K562 (cell line): ENCODE results near the gene CABP4. TPM values are rescaled to one million over a fixed set of nuclear protein-coding genes. Genes with fewer than 3 reads are reported as not detected.

Source experiments
- ATF6 ChIP-seq: sonication (generic); formaldehyde crosslinking; IDR thresholded peaks from 2 replicates; pipeline ENCODE4 v1.4.0; 2020; ENCODE audit warnings: mild to moderate bottlenecking, missing genetic modification reagents
- GTF2F1 ChIP-seq: IDR thresholded peaks from 2 replicates; pipeline ENCODE4 v1.6.1; 2011; ENCODE audit warnings: low read depth, low read length, improper control_type of control experiment
- HMGXB4 ChIP-seq: sonication (generic); formaldehyde crosslinking; IDR thresholded peaks from 2 replicates; pipeline ENCODE4 v1.8.1; 2023; ENCODE audit warnings: mild to moderate bottlenecking, missing genetic modification reagents
- L3MBTL2 ChIP-seq: fragments of 450-650 bp; IDR thresholded peaks from 2 replicates; pipeline ENCODE4 v1.6.1; 2016; ENCODE audit warnings: mild to moderate bottlenecking, moderate library complexity
- PML ChIP-seq: IDR thresholded peaks from 2 replicates; pipeline ENCODE4 v1.6.1; 2012; ENCODE audit warnings: low read length, inconsistent platforms
- SMAD3 ChIP-seq: fragments of 450-650 bp; formaldehyde crosslinking; conservative IDR thresholded peaks from 2 replicates; pipeline ENCODE4 v1.4.0; 2020; ENCODE audit warnings: mild to moderate bottlenecking
- SOX6 ChIP-seq: fragments of 450-650 bp; IDR thresholded peaks from 2 replicates; pipeline ENCODE4 v1.6.1; 2014; ENCODE audit warnings: mild to moderate bottlenecking
- U2AF1 ChIP-seq: fragments of 200-400 bp; formaldehyde crosslinking; optimal IDR thresholded peaks from 2 replicates; pipeline ENCODE3; 2017; ENCODE audit warnings: mild to moderate bottlenecking, low read depth, low read length, moderate library complexity
- ZNF274 ChIP-seq: IDR thresholded peaks from 2 replicates; pipeline ENCODE4 v1.6.1; 2011; ENCODE audit warnings: low read depth, mild to moderate bottlenecking, low read length, moderate library complexity, borderline replicate concordance
- ZNF592 ChIP-seq: fragments of 450-650 bp; IDR thresholded peaks from 2 replicates; pipeline ENCODE4 v1.6.1; 2017; ENCODE audit warnings: antibody characterized with exemption, mild to moderate bottlenecking
- polyA plus RNA-seq, 8 experiments: library from polyadenylated mRNA; depleted of rRNA in 4 of 8; stranded (reverse) in 5 of 8; unstranded in 3 of 8; fragments of >200 nt; fragmentation: Nextera tagmentation in 2 of 8; fragmentation: Illumina TruSeq in 1 of 8; extraction: Ambion mirVana in 2 of 8; extraction: Trizol in 1 of 8; gene quantifications; 2 replicates each; pipeline versions ENCODE4 v1.2.1 to v1.2.3, GENCODE V29; 2011 to 2014; ENCODE audit warnings: inconsistent platforms in 1 of 8, missing spikeins in 1 of 8
- total RNA-seq, 7 experiments: library from RNA; depleted of rRNA in 6 of 7; stranded (reverse); fragments of >200 nt in 6 of 7; fragmentation: Illumina TruSeq in 2 of 7; extraction: Trizol in 2 of 7; gene quantifications; 2 replicates each; pipeline versions ENCODE4 v1.2.1 to v1.2.3, GENCODE V29; 2011 to 2021; ENCODE audit warnings: low replicate concordance in 1 of 7
- TF ChIP-seq, protein P1 (sequence below), 3 experiments: fragments of 200-800 bp in 1 of 3; sonication (Bioruptor generic) in 1 of 3; sonication (generic) in 1 of 3; formaldehyde crosslinking in 1 of 3; IDR thresholded peaks; 2 replicates each; pipeline versions ENCODE4 v1.6.1 to v1.8.0; 2016 to 2022; ENCODE audit warnings: mild to moderate bottlenecking in 2 of 3, missing compliant biosample characterization in 2 of 3, missing genetic modification characterization in 2 of 3, missing genetic modification reagents in 1 of 3
- TF ChIP-seq, protein P2 (sequence below): sonication (generic); formaldehyde crosslinking; IDR thresholded peaks from 2 replicates; pipeline ENCODE4 v1.8.1; 2022; ENCODE audit warnings: missing genetic modification reagents

The CABP4 gene
- total and polyA plus RNA-seq, 9 of the 15 experiments (the other 6 are each of a cell fraction or from before 2014, with no cell fraction given), result 0.11 TPM; not detected in 8

DNA sequence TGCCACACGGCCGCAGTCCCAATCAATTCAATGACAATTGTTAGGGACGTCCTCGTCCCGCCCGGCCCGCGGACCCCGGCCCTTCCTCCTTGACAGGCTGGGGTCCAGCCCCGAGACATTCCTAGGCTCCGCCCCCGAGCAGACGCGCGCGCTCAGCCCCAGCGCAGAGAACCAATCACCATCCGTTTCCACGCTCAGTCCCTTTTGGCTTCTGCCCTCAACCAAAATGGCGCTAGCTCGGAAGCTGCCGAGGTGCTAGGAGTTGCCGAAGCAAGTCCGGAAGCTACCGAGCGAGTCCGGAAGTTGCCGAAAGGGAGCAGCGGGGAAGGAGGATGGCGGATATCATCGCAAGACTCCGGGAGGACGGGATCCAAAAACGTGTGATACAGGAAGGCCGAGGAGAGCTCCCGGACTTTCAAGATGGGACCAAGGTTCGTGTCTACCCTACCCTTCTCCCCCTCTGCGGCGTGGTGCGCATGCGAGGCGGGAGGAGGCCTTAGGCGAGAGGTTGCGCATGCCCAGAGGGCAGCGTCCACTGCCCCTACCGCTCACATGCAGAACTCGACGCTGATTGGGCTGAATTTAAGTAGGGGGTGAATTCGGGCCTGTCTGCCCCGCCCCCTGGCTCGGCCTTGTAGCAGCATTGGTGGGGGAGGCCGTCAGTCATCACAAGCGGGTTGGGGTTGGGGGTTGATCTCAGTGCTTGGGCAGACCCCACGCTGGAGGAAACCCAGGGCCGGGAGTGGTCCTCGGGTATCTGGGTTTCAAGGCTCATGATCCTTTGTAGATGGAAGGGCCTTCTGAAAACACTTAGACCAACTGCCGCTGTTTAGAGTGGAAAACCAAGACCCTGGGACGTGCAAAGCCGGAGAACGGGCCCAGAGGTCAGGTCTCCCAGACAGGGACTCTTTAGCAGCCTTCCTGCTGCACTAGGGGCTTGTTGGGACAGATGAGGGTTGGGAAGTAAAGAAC lies 28.0 kb downstream of the CABP4 start, which contains the start of gene AIP (continued):
- 0 out of 2 replicates have a peak, but pooled peaks have one; percentile 40 for TF ChIP-seq GTF2F1
- no peak for TF ChIP-seq ZNF274
- peak; percentile 99 for TF ChIP-seq ATF6 (CRISPR knock-in tag)
- no peak for TF ChIP-seq SMAD3 (CRISPR knock-in tag)
- TF ChIP-seq, protein P1, sequence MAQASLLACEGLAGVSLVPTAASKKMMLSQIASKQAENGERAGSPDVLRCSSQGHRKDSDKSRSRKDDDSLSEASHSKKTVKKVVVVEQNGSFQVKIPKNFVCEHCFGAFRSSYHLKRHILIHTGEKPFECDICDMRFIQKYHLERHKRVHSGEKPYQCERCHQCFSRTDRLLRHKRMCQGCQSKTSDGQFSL (CRISPR knock-in tag; IDR thresholded peaks at IDR 0.05), result peak; percentile 95
- TF ChIP-seq, protein P1 (tag; IDR thresholded peaks at IDR 0.05), result no peak
- TF ChIP-seq PML, result 0 out of 2 replicates have a peak, but pooled peaks have one; percentile 21
- TF ChIP-seq ZNF592, result peak; percentile 91
- peak; percentile 15; the same call in 1 of the 2 replicates for TF ChIP-seq SOX6
- TF ChIP-seq, protein P2, sequence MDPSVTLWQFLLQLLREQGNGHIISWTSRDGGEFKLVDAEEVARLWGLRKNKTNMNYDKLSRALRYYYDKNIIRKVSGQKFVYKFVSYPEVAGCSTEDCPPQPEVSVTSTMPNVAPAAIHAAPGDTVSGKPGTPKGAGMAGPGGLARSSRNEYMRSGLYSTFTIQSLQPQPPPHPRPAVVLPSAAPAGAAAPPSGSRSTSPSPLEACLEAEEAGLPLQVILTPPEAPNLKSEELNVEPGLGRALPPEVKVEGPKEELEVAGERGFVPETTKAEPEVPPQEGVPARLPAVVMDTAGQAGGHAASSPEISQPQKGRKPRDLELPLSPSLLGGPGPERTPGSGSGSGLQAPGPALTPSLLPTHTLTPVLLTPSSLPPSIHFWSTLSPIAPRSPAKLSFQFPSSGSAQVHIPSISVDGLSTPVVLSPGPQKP (CRISPR knock-in tag), result no peak; the same call in 1 of the 2 replicates
- peak; percentile 100 for TF ChIP-seq L3MBTL2
- no peak for TF ChIP-seq U2AF1
- TF ChIP-seq HMGXB4, result peak; percentile 99
